ENCODE results near the gene CEP20. TPM values are rescaled to one million over a fixed set of nuclear protein-coding genes. Genes with fewer than 3 reads are reported as not detected.

Gene CEP20
- total RNA-seq, 3 donors from 2014 or later: 41.6 to 50.2 (median 44.6) TPM

- no peaks in the 10 kb centered on the region for H3K36me3 Mint-ChIP-seq (ENCODE audit: insufficient read depth)
- peaks cover 4% of the 10 kb centered on the region for H3K27me3 Mint-ChIP-seq (ENCODE audit: low read depth)
- ATAC-seq (no peak), DNase-seq (no peak)
- no peaks in the 10 kb centered on the region for H3K4me1 Mint-ChIP-seq (ENCODE audit: low read depth)
- peaks cover 15% of the 10 kb centered on the region for H3K9me3 Mint-ChIP-seq
- H3K4me3 Mint-ChIP-seq: no peak overlapping the region
Observed at GRCh38 chr16:15819046-15819445, 69.4 kb downstream of the CEP20 start.

- no peak for DNase-seq
- ATAC-seq: no peak
- Mint-ChIP-seq H3K9me3 (peaks cover 15% of the 10 kb centered on the region), H3K36me3 (ENCODE audit: insufficient read depth) (no peaks in the 10 kb centered on the region), H3K4me3 (no peak overlapping the region), H3K27me3 (ENCODE audit: low read depth) (peaks cover 6% of the 10 kb centered on the region), H3K4me1 (ENCODE audit: low read depth) (no peaks in the 10 kb centered on the region)
Observed at GRCh38 chr16:15817446-15817845, 71.0 kb downstream of the CEP20 start.

GRCh38 chr16:15816228-15816627, 72.2 kb downstream of the CEP20 start:
- ATAC-seq: no peak

More at GRCh38 chr16:15816228-15816627, 72.2 kb downstream of the CEP20 start:
- Mint-ChIP-seq H3K4me3 (no peak overlapping the region), H3K4me1 (ENCODE audit: low read depth) (no peaks in the 10 kb centered on the region), H3K9me3 (peaks cover 15% of the 10 kb centered on the region), H3K36me3 (ENCODE audit: insufficient read depth) (no peaks in the 10 kb centered on the region), H3K27me3 (ENCODE audit: low read depth) (peaks cover 16% of the 10 kb centered on the region)
- no peak for DNase-seq

Other genes starting within 250 kb of the CEP20 start
- 10 to 100 TPM; 24.3 to 35.0 (median 34.1) TPM for gene MARF1, start 245.4 kb downstream of the CEP20 start, total RNA-seq
- gene NDE1, start 238.4 kb downstream of the CEP20 start, total RNA-seq: 10 to 100 TPM; 60.4 to 69.0 (median 60.5) TPM
- gene MYH11, start 31.6 kb downstream of the CEP20 start, total RNA-seq: under 1 TPM; 0.33 to 0.55 (median 0.33) TPM
- gene ABCC1, start 61.0 kb upstream of the CEP20 start, total RNA-seq: 10 to 100 TPM; 53.3 to 59.5 (median 54.3) TPM

Measured in activated T-cell treated with anti-CD3 and anti-CD28 coated beads, Interleukin-2, amount 50 U/mL, for 4 hours (primary cell).